ENCODE data around the gene VWA1. TPM values are rescaled to one million over a fixed set of nuclear protein-coding genes. Genes with fewer than 3 reads are reported as not detected.

VWA1 gene
- total RNA-seq, 1 experiment from 2014 or later: 858 TPM

DNA sequence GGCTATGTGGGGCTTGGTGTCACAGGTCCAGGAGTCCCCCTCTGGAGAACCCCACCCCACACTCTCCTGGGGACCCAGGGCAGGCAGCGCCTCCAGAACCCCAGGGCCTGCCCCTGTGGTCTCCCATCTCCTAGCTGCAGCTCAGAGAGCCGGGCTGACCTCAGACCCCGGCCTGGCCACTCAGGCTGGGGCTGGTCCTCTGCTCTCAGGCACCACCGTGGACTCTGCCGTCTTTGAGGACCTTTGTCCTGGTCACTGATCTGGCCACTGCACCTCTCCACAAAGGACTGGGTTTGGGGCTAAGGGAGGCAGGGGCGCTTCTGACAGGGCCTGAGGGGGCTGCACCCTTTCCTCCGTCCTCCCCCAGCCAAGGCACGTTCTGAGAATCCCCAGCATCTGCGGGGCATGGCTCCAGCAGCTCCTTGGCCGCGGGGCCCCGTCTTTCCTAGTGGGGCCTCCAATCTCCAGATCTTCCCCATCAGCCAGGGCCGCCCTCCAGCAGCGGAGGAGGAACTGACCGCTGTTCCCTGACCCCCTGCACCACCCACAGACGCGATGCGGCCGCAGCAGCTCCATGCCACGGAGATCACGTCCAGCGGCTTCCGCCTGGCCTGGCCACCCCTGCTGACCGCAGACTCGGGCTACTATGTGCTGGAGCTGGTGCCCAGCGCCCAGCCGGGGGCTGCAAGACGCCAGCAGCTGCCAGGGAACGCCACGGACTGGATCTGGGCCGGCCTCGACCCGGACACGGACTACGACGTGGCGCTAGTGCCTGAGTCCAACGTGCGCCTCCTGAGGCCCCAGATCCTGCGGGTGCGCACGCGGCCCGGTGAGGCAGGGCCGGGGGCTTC is 3.3 kb downstream of the VWA1 start:
- no peak for ATAC-seq
- no peaks in the 10 kb centered on the region for H3K27me3 ChIP-seq (ENCODE audit: control insufficient read depth, insufficient read depth, low read length)
- H3K4me1 ChIP-seq (ENCODE audit: control insufficient read depth, insufficient read depth, low read length): peaks cover 54% of the 10 kb centered on the region
- ChIA-PET POLR2A (interaction anchor here (1.1 kb wide), 1 partner anchor 8 kb away, joined by 3 read pairs; no protein-coding TSS in a partner anchor), CTCF (no interaction called here)
- H3K9me3 ChIP-seq (ENCODE audit: control insufficient read depth, insufficient read depth, low read depth, low read length): no peaks in the 10 kb centered on the region
- H3K36me3 ChIP-seq (ENCODE audit: control insufficient read depth, insufficient read depth, low read length): peaks cover 2% of the 10 kb centered on the region; the same call in 1 of the 2 replicates
- no TSS peak for BruUV-seq (replicated peaks)
- TF ChIP-seq TCF7L2 (IDR thresholded peaks at IDR 0.05; ENCODE audit: low read depth, low read length) (no peak), POLR2AphosphoS5 (IDR thresholded peaks at IDR 0.05; ENCODE audit: low read depth, low read length) (no peak), CTCF (IDR thresholded peaks at IDR 0.05) (no peak), SIN3A (IDR thresholded peaks at IDR 0.05; ENCODE audit: borderline replicate concordance, insufficient read depth, low read depth, low read length) (no peak)
- TF ChIP-seq, protein P1, sequence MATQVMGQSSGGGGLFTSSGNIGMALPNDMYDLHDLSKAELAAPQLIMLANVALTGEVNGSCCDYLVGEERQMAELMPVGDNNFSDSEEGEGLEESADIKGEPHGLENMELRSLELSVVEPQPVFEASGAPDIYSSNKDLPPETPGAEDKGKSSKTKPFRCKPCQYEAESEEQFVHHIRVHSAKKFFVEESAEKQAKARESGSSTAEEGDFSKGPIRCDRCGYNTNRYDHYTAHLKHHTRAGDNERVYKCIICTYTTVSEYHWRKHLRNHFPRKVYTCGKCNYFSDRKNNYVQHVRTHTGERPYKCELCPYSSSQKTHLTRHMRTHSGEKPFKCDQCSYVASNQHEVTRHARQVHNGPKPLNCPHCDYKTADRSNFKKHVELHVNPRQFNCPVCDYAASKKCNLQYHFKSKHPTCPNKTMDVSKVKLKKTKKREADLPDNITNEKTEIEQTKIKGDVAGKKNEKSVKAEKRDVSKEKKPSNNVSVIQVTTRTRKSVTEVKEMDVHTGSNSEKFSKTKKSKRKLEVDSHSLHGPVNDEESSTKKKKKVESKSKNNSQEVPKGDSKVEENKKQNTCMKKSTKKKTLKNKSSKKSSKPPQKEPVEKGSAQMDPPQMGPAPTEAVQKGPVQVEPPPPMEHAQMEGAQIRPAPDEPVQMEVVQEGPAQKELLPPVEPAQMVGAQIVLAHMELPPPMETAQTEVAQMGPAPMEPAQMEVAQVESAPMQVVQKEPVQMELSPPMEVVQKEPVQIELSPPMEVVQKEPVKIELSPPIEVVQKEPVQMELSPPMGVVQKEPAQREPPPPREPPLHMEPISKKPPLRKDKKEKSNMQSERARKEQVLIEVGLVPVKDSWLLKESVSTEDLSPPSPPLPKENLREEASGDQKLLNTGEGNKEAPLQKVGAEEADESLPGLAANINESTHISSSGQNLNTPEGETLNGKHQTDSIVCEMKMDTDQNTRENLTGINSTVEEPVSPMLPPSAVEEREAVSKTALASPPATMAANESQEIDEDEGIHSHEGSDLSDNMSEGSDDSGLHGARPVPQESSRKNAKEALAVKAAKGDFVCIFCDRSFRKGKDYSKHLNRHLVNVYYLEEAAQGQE (IDR thresholded peaks at IDR 0.05; ENCODE audit: insufficient read depth in 1 of 2, low read depth in 2 of 2, low read length in 1 of 2): no peak
- H3K27ac ChIP-seq (ENCODE audit: low read length): peak overlapping the region; percentile 94
- DNase-seq (ENCODE audit: low read depth, low spot score): no peak
- intact Hi-C loops (cut with micrococcal nuclease; ENCODE audit: unreplicated experiment) (loop anchor here (5.0 kb wide), 1 partner anchor 36 kb away; no protein-coding TSS in a partner anchor), in situ Hi-C loops (cut with HindIII; ENCODE audit: low pct_unique_long_range_greater_than_20kb, low sequenced_read_pairs) (no loop called here)
- H3K4me3 ChIP-seq (ENCODE audit: low read depth in 2 of 2, low read length in 2 of 2): peak overlapping the region; percentile 76 to 87

GRCh38 chr1:1439546-1440261 is 4.2 kb downstream of the VWA1 start:
- BruUV-seq (replicated peaks): no TSS peak
- DNase-seq (ENCODE audit: low read depth, low spot score) (no peak), ATAC-seq (no peak)
- ChIA-PET POLR2A (interaction anchor here (1.1 kb wide), 1 partner anchor 9 kb away, joined by 3 read pairs; no protein-coding TSS in a partner anchor), CTCF (interaction anchor here (1.0 kb wide), 1 partner anchor 8 kb away, joined by 4 read pairs; no protein-coding TSS in a partner anchor)
- intact Hi-C loops (cut with micrococcal nuclease; ENCODE audit: unreplicated experiment): loop anchor here (5.0 kb wide), 1 partner anchor 37 kb away; no protein-coding TSS in a partner anchor
- Histone ChIP-seq H3K4me3 (ENCODE audit: low read depth in 2 of 2, low read length in 2 of 2) (no peak overlapping the region), H3K36me3 (ENCODE audit: control insufficient read depth, insufficient read depth, low read length) (peaks cover 2% of the 10 kb centered on the region; the same call in 1 of the 2 replicates), H3K4me1 (ENCODE audit: control insufficient read depth, insufficient read depth, low read length) (peaks cover 44% of the 10 kb centered on the region), H3K27ac (ENCODE audit: low read length) (peak overlapping the region; percentile 74), H3K27me3 (ENCODE audit: control insufficient read depth, insufficient read depth, low read length) (no peaks in the 10 kb centered on the region), H3K9me3 (ENCODE audit: control insufficient read depth, insufficient read depth, low read depth, low read length) (no peaks in the 10 kb centered on the region)
- TF ChIP-seq SIN3A (IDR thresholded peaks at IDR 0.05; ENCODE audit: borderline replicate concordance, insufficient read depth, low read depth, low read length) (no peak), CTCF (IDR thresholded peaks at IDR 0.05) (no peak), TCF7L2 (IDR thresholded peaks at IDR 0.05; ENCODE audit: low read depth, low read length) (no peak), POLR2AphosphoS5 (IDR thresholded peaks at IDR 0.05; ENCODE audit: low read depth, low read length) (no peak)
- TF ChIP-seq, protein P1 (IDR thresholded peaks at IDR 0.05; ENCODE audit: insufficient read depth in 1 of 2, low read depth in 2 of 2, low read length in 1 of 2): no peak
- in situ Hi-C loops (cut with HindIII; ENCODE audit: low pct_unique_long_range_greater_than_20kb, low sequenced_read_pairs): no loop called here
